Aorta (tissue), 5 donors: Measurements from ENCODE around the gene DDX10. TPM values are rescaled to one million over a fixed set of nuclear protein-coding genes. Genes with fewer than 3 reads are reported as not detected.
"Not testable (repeated sequence)": the region's sequence is repeated elsewhere in the genome, so short reads cannot be mapped to it uniquely, and the experiment has no call there.

Experiments used
- ATAC-seq: fragments of 200-7000 bp; cut with Tn5 transposase; one replicate; pipeline ENCODE4 v1.9.1; 2022; ENCODE audit warnings: moderate library complexity; ENCODE audit not compliant: low FRiP score
- DNase-seq, 2 donors: peaks; one replicate each; pipeline ENCODE4 v3.0.0-alpha.2; 2020
- H3K27ac ChIP-seq, 2 donors: one replicate each; pipeline ENCODE4 v1.5.1; 2013; ENCODE audit warnings: low read length in 2 of 2, mild to moderate bottlenecking in 2 of 2, moderate library complexity in 2 of 2, control low read depth in 1 of 2, inconsistent platforms in 1 of 2, low read depth in 1 of 2
- H3K27me3 ChIP-seq, 2 donors: one replicate each; pipeline ENCODE4 v1.6.1; 2013; ENCODE audit warnings: control low read depth in 1 of 2, low read length in 1 of 2, mild to moderate bottlenecking in 1 of 2, moderate library complexity in 1 of 2; ENCODE audit not compliant: insufficient read depth in 2 of 2, control insufficient read depth in 1 of 2
- H3K36me3 ChIP-seq, 2 donors: one replicate each; pipeline ENCODE4 v1.6.1; 2013; ENCODE audit warnings: control low read depth in 1 of 2, low read length in 1 of 2, mild to moderate bottlenecking in 1 of 2; ENCODE audit not compliant: insufficient read depth in 2 of 2, control insufficient read depth in 1 of 2
- H3K4me1 ChIP-seq, 2 donors: one replicate each; pipeline ENCODE4 v1.6.1; 2013; ENCODE audit warnings: low read length in 2 of 2, control low read depth in 1 of 2, mild to moderate bottlenecking in 1 of 2, moderate library complexity in 1 of 2; ENCODE audit not compliant: insufficient read depth in 2 of 2, control insufficient read depth in 1 of 2
- H3K4me3 ChIP-seq, 2 donors: one replicate each; pipeline ENCODE4 v1.5.1; 2013; ENCODE audit warnings: low read length in 2 of 2, control low read depth in 1 of 2, mild to moderate bottlenecking in 1 of 2
- H3K9me3 ChIP-seq: one replicate; pipeline ENCODE4 v1.6.1; 2013; ENCODE audit warnings: mild to moderate bottlenecking, low read length; ENCODE audit not compliant: control insufficient read depth
- WGBS, 2 donors: extraction: QIAGEN DNeasy Blood & Tissue Kit; methylation state at CpG; one replicate each; pipeline ENCODE4 v1.1.7; 2013; 5-methylcytosine and 5-hydroxymethylcytosine counted together
- intact Hi-C, 2 donors: fragments of 100-400 bp; cut with DNase I; formaldehyde crosslinking; loops; one replicate each; pipeline versions ENCODE4 v1.14.2 to v1.15.0; 2022
- polyA plus RNA-seq, 2 donors: library from polyadenylated mRNA; stranded (reverse); fragments of 200-250 nt; gene quantifications; one replicate each; pipeline ENCODE4 v1.2.3, GENCODE V29; 2013
- total RNA-seq, 2 donors: library from RNA; stranded (reverse); fragmentation: NEBNext Ultra II Directional; extraction: Animal tissue kit (Norgen Biotek cat#: 25700); gene quantifications; one replicate each; pipeline ENCODE4 v1.2.1, GENCODE V29; 2021
- donor health status: healthy with polysubstance abuse.
- donor health status: Bipolar disorder and iron deficiency.
- donor health status: DM: no; HTN: no; CAD: no.
- donor health status: DM: no; HTN: no; CAD: no.
- donor health status: DM: yes; HTN: yes; CAD: no.

Gene DDX10
- total and polyA plus RNA-seq, 4 donors, result 9.3 to 24.2 (median 15.3) TPM

DNA sequence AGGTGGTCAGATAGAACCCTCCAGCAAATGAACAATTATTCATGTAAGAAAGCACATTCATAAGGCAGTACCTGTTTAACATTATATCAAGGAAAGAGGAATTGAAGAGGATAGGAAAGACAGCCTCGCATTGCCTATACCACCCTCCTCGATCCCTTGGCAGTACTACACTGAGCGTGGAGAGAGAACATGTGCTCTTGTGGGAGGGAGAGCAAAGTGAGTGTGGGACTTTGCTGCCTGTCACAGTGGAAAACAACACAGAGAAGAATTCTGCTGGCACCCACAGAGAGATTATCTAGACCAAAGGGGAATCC, 17.5 kb upstream of the DDX10 start:
- intact Hi-C loops, result loop anchor here in 1 of 2 donors (5.0 kb wide), 3 partner anchors 55 to 180 kb away; partner anchors contain the start of genes C11orf65, EXPH5 and POGLUT3
- Histone ChIP-seq H3K36me3 (no peaks in the 10 kb centered on the region), H3K4me3 (no peak overlapping the region), H3K4me1 (peaks cover 0 to 3% of the 10 kb centered on the region in 2 donors), H3K9me3 (no peaks in the 10 kb centered on the region), H3K27me3 (no peaks in the 10 kb centered on the region), H3K27ac (no peak overlapping the region)
- ATAC-seq, result peak; percentile 48
- 74 to 85% methylated on average over 3 of the region's 3 CpGs for WGBS, 2 donors
- DNase-seq, result no peak

DNA sequence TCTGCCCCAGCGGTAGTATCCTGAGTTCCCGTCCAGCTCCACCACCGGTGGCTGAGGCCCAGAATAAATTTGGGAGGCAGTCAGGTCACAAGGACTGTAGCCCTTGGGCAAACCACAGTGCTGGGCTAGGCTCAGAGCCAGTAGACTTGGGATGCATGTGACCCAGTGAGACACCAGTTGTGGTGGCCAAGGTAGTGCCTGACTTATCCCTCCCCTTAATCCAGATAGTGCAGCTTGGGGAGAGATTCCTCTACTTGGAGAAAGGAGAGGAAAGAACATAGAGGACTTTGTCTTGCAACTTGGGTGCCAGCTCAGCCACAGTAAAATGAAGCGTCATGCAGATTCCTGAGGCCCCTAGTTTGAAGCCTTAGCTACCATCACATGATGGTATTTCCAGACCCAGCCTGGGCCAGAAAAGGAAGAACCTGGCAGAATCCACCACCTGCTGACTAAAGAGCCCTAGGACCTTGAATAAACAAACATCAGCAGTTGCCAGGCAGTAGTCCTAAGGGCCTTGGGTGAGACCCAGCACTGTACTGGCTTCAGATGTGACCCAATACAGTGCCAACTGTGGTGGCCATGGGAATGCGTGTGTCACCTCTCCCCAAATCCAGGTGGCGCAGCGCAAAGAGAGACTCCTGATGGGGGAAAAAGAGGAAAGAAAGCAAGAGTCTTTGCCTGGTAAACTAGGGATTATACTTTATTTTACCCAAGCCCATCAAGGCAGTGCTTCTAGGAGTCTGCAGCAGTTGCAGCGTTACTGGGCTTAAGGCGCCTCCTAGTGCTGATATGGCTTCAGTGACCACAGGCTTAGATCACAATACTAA, 17.0 kb upstream of the DDX10 start:
- DNase-seq (peak in 1 of 2 donors; percentile 71), ATAC-seq (peak; percentile 86)
- Histone ChIP-seq H3K4me3 (no peak overlapping the region), H3K9me3 (no peaks in the 10 kb centered on the region), H3K36me3 (no peaks in the 10 kb centered on the region), H3K27me3 (no peaks in the 10 kb centered on the region), H3K27ac (no peak overlapping the region), H3K4me1 (peaks cover 0 to 3% of the 10 kb centered on the region in 2 donors)
- intact Hi-C loops, result loop anchor here in 1 of 2 donors (5.0 kb wide), 3 partner anchors 56 to 181 kb away; partner anchors contain the start of genes C11orf65, EXPH5 and POGLUT3
- WGBS, 2 donors, result 23 to 26% methylated on average over 9 of the region's 9 CpGs

DNA sequence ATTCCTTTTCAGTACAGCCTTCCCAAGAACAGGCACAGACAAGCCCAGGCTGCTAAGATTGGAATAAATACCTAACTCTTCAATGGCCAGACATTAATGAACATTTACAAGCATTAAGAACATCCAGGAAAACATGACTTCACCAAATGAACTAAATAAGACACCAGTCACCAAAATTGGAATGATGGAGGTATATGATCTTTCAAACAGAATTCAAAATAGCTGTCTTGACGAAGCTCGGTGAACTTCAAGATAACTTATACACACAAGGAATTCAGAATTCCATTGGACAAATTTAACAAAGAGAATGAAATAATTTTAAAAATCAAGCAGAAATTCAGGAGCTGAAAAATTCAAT, 16.4 kb upstream of the DDX10 start:
- Histone ChIP-seq H3K9me3 (no peaks in the 10 kb centered on the region), H3K4me1 (peaks cover 0 to 3% of the 10 kb centered on the region in 2 donors), H3K27ac (no peak overlapping the region), H3K27me3 (no peaks in the 10 kb centered on the region), H3K36me3 (no peaks in the 10 kb centered on the region), H3K4me3 (no peak overlapping the region)
- ATAC-seq, result no peak
- no peak for DNase-seq
- intact Hi-C loops, result loop anchor here in 1 of 2 donors (5.0 kb wide), 3 partner anchors 56 to 181 kb away; partner anchors contain the start of genes C11orf65, EXPH5 and POGLUT3
- WGBS, 2 donors, result 87 to 96% methylated on average over 2 of the region's 2 CpGs

DNA sequence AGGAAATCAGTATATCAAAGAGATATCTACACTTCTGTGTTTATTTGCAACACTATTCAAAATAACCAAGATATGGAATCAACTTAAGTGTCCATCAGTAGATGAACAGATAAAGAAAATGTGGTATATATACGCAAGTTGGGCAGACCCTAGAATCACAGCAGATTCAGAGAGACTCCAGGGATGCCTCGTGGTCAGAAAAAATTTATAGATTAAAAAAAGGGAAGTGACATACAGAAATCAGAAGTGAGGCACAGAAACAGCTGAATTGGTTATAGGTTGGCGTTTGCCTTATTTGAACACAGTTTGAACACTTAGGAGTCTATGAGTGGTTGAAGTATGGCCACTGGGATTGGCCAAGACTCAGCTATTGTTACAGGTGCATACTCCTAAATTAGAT, 10.8 kb upstream of the DDX10 start:
- not testable (repeated sequence) for H3K36me3 ChIP-seq, H3K4me3 ChIP-seq, H3K9me3 ChIP-seq, DNase-seq, ATAC-seq, H3K4me1 ChIP-seq, H3K27ac ChIP-seq, H3K27me3 ChIP-seq
- 71 to 83% methylated on average over 3 of the region's 3 CpGs for WGBS, 2 donors
- intact Hi-C loops, result loop anchor here in 1 of 2 donors (10.0 kb wide), 1 partner anchor 329 kb away; no protein-coding TSS in a partner anchor

GRCh38 chr11:108654994-108655631, 9.8 kb upstream of the DDX10 start:
- no peak overlapping the region for H3K27ac ChIP-seq
- no peaks in the 10 kb centered on the region for H3K9me3 ChIP-seq
- H3K36me3 ChIP-seq, result no peaks in the 10 kb centered on the region
- no peaks in the 10 kb centered on the region for H3K27me3 ChIP-seq
- ATAC-seq (no peak), DNase-seq (no peak)
- no peaks in the 10 kb centered on the region for H3K4me1 ChIP-seq
- 51 to 54% methylated on average over 5 of the region's 5 CpGs for WGBS, 2 donors
- H3K4me3 ChIP-seq, result no peak overlapping the region
- intact Hi-C loops, result loop anchor here in 1 of 2 donors (10.0 kb wide), 1 partner anchor 330 kb away; no protein-coding TSS in a partner anchor

GRCh38 chr11:108662700-108663099, 2.2 kb upstream of the DDX10 start:
- DNase-seq (no peak), ATAC-seq (no peak)
- Histone ChIP-seq H3K9me3 (no peaks in the 10 kb centered on the region), H3K4me3 (no peak overlapping the region), H3K4me1 (peaks cover 0 to 8% of the 10 kb centered on the region in 2 donors), H3K36me3 (no peaks in the 10 kb centered on the region), H3K27ac (no peak overlapping the region), H3K27me3 (no peaks in the 10 kb centered on the region)
- 90 to 93% methylated on average over 4 of the region's 4 CpGs for WGBS, 2 donors
- intact Hi-C loops, result loop anchor here in 1 of 2 donors (5.0 kb wide), 1 partner anchor 540 kb away; the partner anchor contains the start of gene ACAT1

DNA sequence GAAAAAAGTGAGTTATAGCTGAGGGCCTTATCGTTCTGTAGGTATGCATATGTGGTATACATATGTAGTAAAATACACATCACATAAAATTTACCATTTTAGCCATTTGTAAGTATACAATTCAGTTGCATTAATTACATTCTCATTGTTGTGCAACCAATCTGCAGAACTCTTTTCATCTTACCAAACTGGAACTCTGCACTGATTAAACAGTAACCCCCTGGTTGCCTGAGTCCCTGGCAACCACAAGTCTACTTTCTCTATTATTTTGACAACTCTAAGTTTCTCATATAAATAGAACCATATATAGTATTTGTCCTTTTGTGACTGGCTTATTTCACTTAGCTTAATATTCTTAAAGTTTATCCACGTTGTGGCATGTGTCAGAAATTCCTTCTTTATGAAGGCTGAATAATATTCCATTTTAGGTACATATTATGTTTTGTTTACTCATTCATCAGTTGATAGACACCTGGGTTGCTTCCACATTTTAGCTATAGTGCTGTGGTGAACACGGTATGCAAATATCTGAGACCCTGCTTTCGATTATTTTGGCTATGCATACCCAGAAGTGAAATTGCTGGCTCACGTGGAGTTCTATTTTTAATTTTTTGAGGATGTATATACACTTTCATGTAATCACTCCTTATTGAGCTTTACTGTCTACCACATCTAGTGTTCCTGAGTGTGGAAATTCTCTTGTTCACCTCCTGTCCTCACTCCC, 1.6 kb upstream of the DDX10 start:
- DNase-seq (no peak), ATAC-seq (no peak)
- H3K27ac ChIP-seq, result no peak overlapping the region
- H3K36me3 ChIP-seq, result no peaks in the 10 kb centered on the region
- no peaks in the 10 kb centered on the region for H3K27me3 ChIP-seq
- H3K4me3 ChIP-seq, result no peak overlapping the region
- intact Hi-C loops, result loop anchor here in 1 of 2 donors (5.0 kb wide), 1 partner anchor 541 kb away; the partner anchor contains the start of gene ACAT1
- whole genome bisulfite sequencing, 2 donors, result 56 to 61% methylated on average over 5 of the region's 5 CpGs
- no peaks in the 10 kb centered on the region for H3K9me3 ChIP-seq
- H3K4me1 ChIP-seq, result peaks cover 0 to 10% of the 10 kb centered on the region in 2 donors

GRCh38 chr11:108666373-108666772, 1.5 kb downstream of the DDX10 start:
- Histone ChIP-seq H3K36me3 (peaks cover 0 to 2% of the 10 kb centered on the region in 2 donors), H3K4me1 (peaks cover 0 to 10% of the 10 kb centered on the region in 2 donors), H3K27me3 (no peaks in the 10 kb centered on the region), H3K27ac (no peak overlapping the region), H3K9me3 (no peaks in the 10 kb centered on the region), H3K4me3 (no peak overlapping the region)
- intact Hi-C loops, result loop anchor here in 1 of 2 donors (5.0 kb wide), 1 partner anchor 444 kb away; the partner anchor contains the start of genes ATM and NPAT
- DNase-seq (no peak), ATAC-seq (no peak)
- WGBS, 2 donors, result 92% methylated on average over 7 of the region's 7 CpGs
